ENCODE results near the gene MRPL49.

Gene MRPL49

GRCh38 chr11:65102142-65103095 lies 19.7 kb upstream of the MRPL49 start:
- no peak for DNase-seq (ENCODE audit: low spot score)

GRCh38 chr11:65103476-65103875 lies 18.6 kb upstream of the MRPL49 start:
- DNase-seq (ENCODE audit: low spot score) = no peak

GRCh38 chr11:65104628-65105027 lies 17.5 kb upstream of the MRPL49 start:
- no peak for DNase-seq (ENCODE audit: low spot score)

GRCh38 chr11:65107078-65107477 lies 15.0 kb upstream of the MRPL49 start:
- no peak for DNase-seq (ENCODE audit: low spot score)

- DNase-seq (ENCODE audit: low spot score) = no peak
Measured at GRCh38 chr11:65107751-65108468, 14.2 kb upstream of the MRPL49 start.

- DNase-seq (ENCODE audit: low spot score) = no peak
Measured at GRCh38 chr11:65108469-65109123, 13.5 kb upstream of the MRPL49 start.

- DNase-seq (ENCODE audit: low spot score) = no peak
Measured at GRCh38 chr11:65109231-65110198, 12.6 kb upstream of the MRPL49 start.

GRCh38 chr11:65110354-65110861 lies 11.7 kb upstream of the MRPL49 start:
- peak; percentile 91 for DNase-seq (ENCODE audit: low spot score)

GRCh38 chr11:65111159-65111743 lies 10.9 kb upstream of the MRPL49 start:
- DNase-seq (ENCODE audit: low spot score) = no peak

- DNase-seq (ENCODE audit: low spot score) = peak; percentile 98
Measured at GRCh38 chr11:65111744-65112545, 10.2 kb upstream of the MRPL49 start, which contains the start of gene TM7SF2. TM7SF2 (plus strand) TSS chr11:65111872; CDS start chr11:65112016, 144 bp downstream.

GRCh38 chr11:65112546-65113360 lies 9.4 kb upstream of the MRPL49 start:
- no peak for DNase-seq (ENCODE audit: low spot score)

GRCh38 chr11:65113361-65113756 lies 8.8 kb upstream of the MRPL49 start:
- DNase-seq (ENCODE audit: low spot score) = no peak

- DNase-seq (ENCODE audit: low spot score) = no peak
Measured at GRCh38 chr11:65113839-65114238, 8.3 kb upstream of the MRPL49 start.

- no peak for DNase-seq (ENCODE audit: low spot score)
Measured at GRCh38 chr11:65114538-65115171, 7.5 kb upstream of the MRPL49 start.

GRCh38 chr11:65115361-65116082 lies 6.6 kb upstream of the MRPL49 start:
- no peak for DNase-seq (ENCODE audit: low spot score)

GRCh38 chr11:65116370-65117205 lies 5.5 kb upstream of the MRPL49 start:
- no peak for DNase-seq (ENCODE audit: low spot score)
